IMR-90 (cell line): ENCODE data around the gene TSSC4. TPM values are rescaled to one million over a fixed set of nuclear protein-coding genes. Genes with fewer than 3 reads are reported as not detected.

Source experiments
- ATAC-seq: fragments of 200-7000 bp; cut with Tn5 transposase; 2 replicates; pipeline ENCODE4 v1.9.1; 2020; ENCODE audit warnings: low read depth, mild to moderate bottlenecking, moderate library complexity
- BruUV-seq: library from RNA; stranded (reverse); fragments of 400-500 nt; replicated peaks from 2 replicates; lab custom pipeline; 2021; lab: Mats Ljungman, UMichigan
- CTCF ChIA-PET: fragments of 300-600 bp; formaldehyde crosslinking; extraction: SDS; loops from one replicate; lab custom pipeline; 2021; ENCODE audit warnings: antibody characterized with exemption; lab: Yijun Ruan, JAX
- POLR2A ChIA-PET: fragments of 300-600 bp; sonication (Branson Sonifier 250); formaldehyde crosslinking; loops from one replicate; lab custom pipeline; 2022; ENCODE audit warnings: antibody characterized with exemption; ENCODE audit not compliant: unreplicated experiment; lab: Charles Lee
- DNase-seq: peaks from one replicate; pipeline ENCODE4 v3.0.0; 2013
- H2AFZ ChIP-seq: replicated peaks from 2 replicates; pipeline ENCODE3; 2013; ENCODE audit warnings: low read length, mild to moderate bottlenecking; ENCODE audit not compliant: poor library complexity
- H2AK5ac ChIP-seq: 2 replicates; pipeline ENCODE4 v1.6.1; 2013; ENCODE audit warnings: low read depth, low read length, inconsistent platforms
- H2AK9ac ChIP-seq: replicated peaks from 2 replicates; pipeline ENCODE3; 2013; ENCODE audit warnings: mild to moderate bottlenecking, low read depth, low read length, moderate library complexity; ENCODE audit not compliant: poor library complexity
- H2BK120ac ChIP-seq: 2 replicates; pipeline ENCODE4 v1.6.1; 2013; ENCODE audit warnings: low read depth, low read length, inconsistent platforms
- H2BK15ac ChIP-seq: 3 replicates; pipeline ENCODE4 v1.6.1; 2013; ENCODE audit warnings: low read depth, low read length, inconsistent platforms
- H2BK20ac ChIP-seq: 2 replicates; pipeline ENCODE4 v1.6.1; 2013; ENCODE audit warnings: low read depth, mild to moderate bottlenecking, inconsistent platforms, low read length, moderate library complexity
- H2BK5ac ChIP-seq: 2 replicates; pipeline ENCODE4 v1.6.1; 2013; ENCODE audit warnings: mild to moderate bottlenecking, low read depth, low read length, inconsistent platforms; ENCODE audit not compliant: poor library complexity, severe bottlenecking
- H3K14ac ChIP-seq: replicated peaks from 2 replicates; pipeline ENCODE4 v1.6.1; 2013; ENCODE audit warnings: low read depth, low read length, inconsistent platforms
- H3K18ac ChIP-seq: 2 replicates; pipeline ENCODE4 v1.6.1; 2013; ENCODE audit warnings: low read depth, low read length, control low read depth
- H3K23ac ChIP-seq: 2 replicates; pipeline ENCODE4 v1.6.1; 2013; ENCODE audit warnings: low read depth, low read length, inconsistent platforms
- H3K27ac ChIP-seq: 2 replicates; pipeline ENCODE4 v1.5.1; 2013; ENCODE audit warnings: mild to moderate bottlenecking, control low read depth, low read length; ENCODE audit not compliant: insufficient read depth
- H3K27me3 ChIP-seq: 2 replicates; pipeline ENCODE4 v1.6.1; 2013; ENCODE audit warnings: low read length; ENCODE audit not compliant: control insufficient read depth, insufficient read depth
- H3K36me3 ChIP-seq: 2 replicates; pipeline ENCODE4 v1.6.1; 2013; ENCODE audit warnings: low read length, mixed read lengths; ENCODE audit not compliant: control insufficient read depth, insufficient read depth
- H3K4ac ChIP-seq: 2 replicates; pipeline ENCODE4 v1.6.1; 2013; ENCODE audit warnings: low read depth, low read length, inconsistent platforms
- H3K4me1 ChIP-seq: 2 replicates; pipeline ENCODE4 v1.6.1; 2013; ENCODE audit warnings: low read length, mixed read lengths; ENCODE audit not compliant: control insufficient read depth, insufficient read depth
- H3K4me2 ChIP-seq: 2 replicates; pipeline ENCODE4 v1.6.1; 2013; ENCODE audit warnings: low read depth, mild to moderate bottlenecking, control low read depth, low read length, moderate library complexity
- H3K4me3 ChIP-seq: 2 replicates; pipeline ENCODE4 v1.5.1; 2013; ENCODE audit warnings: low read depth, mild to moderate bottlenecking, control low read depth, low read length, moderate library complexity; ENCODE audit not compliant: insufficient read depth
- H3K56ac ChIP-seq: 2 replicates; pipeline ENCODE4 v1.6.1; 2013; ENCODE audit warnings: low read length, inconsistent platforms; ENCODE audit not compliant: insufficient read depth; ENCODE audit errors: extremely low read depth
- H3K79me1 ChIP-seq, 2 experiments: 2 replicates each; pipeline ENCODE4 v1.6.1; 2013; ENCODE audit warnings: low read length in 2 of 2, inconsistent platforms in 1 of 2, low read depth in 1 of 2
- H3K9ac ChIP-seq: 2 replicates; pipeline ENCODE4 v1.6.1; 2013; ENCODE audit warnings: low read depth, low read length, control low read depth
- H3K9me1 ChIP-seq: 2 replicates; pipeline ENCODE4 v1.6.1; 2013; ENCODE audit warnings: low read length, inconsistent platforms; ENCODE audit not compliant: insufficient read depth
- H3K9me3 ChIP-seq: 2 replicates; pipeline ENCODE4 v1.6.1; 2013; ENCODE audit warnings: low read length; ENCODE audit not compliant: control insufficient read depth, insufficient read depth
- H4K20me1 ChIP-seq: 2 replicates; pipeline ENCODE4 v1.6.1; 2013; ENCODE audit warnings: low read length, inconsistent platforms; ENCODE audit not compliant: insufficient read depth
- H4K5ac ChIP-seq: 2 replicates; pipeline ENCODE4 v1.6.1; 2013; ENCODE audit warnings: mild to moderate bottlenecking, low read depth, low read length, control low read depth
- H4K8ac ChIP-seq, 2 experiments: 2 replicates each; pipeline ENCODE4 v1.6.1; 2013; ENCODE audit warnings: low read depth in 2 of 2, low read length in 2 of 2, control low read depth in 1 of 2, inconsistent platforms in 1 of 2
- H4K91ac ChIP-seq: 2 replicates; pipeline ENCODE4 v1.6.1; 2013; ENCODE audit warnings: low read depth, low read length, inconsistent platforms; ENCODE audit not compliant: insufficient read depth
- BHLHE40 ChIP-seq: fragments of 150-350 bp; IDR thresholded peaks from 2 replicates; pipeline ENCODE4 v1.6.1; 2016; ENCODE audit warnings: mild to moderate bottlenecking, low read depth, low read length
- CHD1 ChIP-seq: IDR thresholded peaks from 2 replicates; pipeline ENCODE4 v1.6.1; 2012; ENCODE audit warnings: low read depth, low read length, improper control_type of control experiment
- FOS ChIP-seq: fragments of 150-350 bp; IDR thresholded peaks from 2 replicates; pipeline ENCODE4 v1.6.1; 2016; ENCODE audit warnings: low read depth, low read length
- MAFK ChIP-seq: IDR thresholded peaks from 2 replicates; pipeline ENCODE4 v1.6.1; 2012; ENCODE audit warnings: low read depth, low read length, improper control_type of control experiment
- MAZ ChIP-seq: IDR thresholded peaks from 2 replicates; pipeline ENCODE4 v1.6.1; 2012; ENCODE audit warnings: low read depth, mild to moderate bottlenecking, low read length, improper control_type of control experiment, moderate library complexity, borderline replicate concordance
- MXI1 ChIP-seq: IDR thresholded peaks from 2 replicates; pipeline ENCODE4 v1.6.1; 2012; ENCODE audit warnings: low read depth, mild to moderate bottlenecking, low read length, moderate library complexity, borderline replicate concordance
- NFE2L2 ChIP-seq: fragments of 150-350 bp; IDR thresholded peaks from 2 replicates; pipeline ENCODE4 v1.6.1; 2016; ENCODE audit warnings: low read depth, mild to moderate bottlenecking, low read length
- POLR2A ChIP-seq: IDR thresholded peaks from 2 replicates; pipeline ENCODE4 v1.6.1; 2012; ENCODE audit warnings: mild to moderate bottlenecking, low read depth, low read length
- RAD21 ChIP-seq: IDR thresholded peaks from 2 replicates; pipeline ENCODE4 v1.6.1; 2012; ENCODE audit warnings: low read length, improper control_type of control experiment
- RFX5 ChIP-seq: IDR thresholded peaks from 2 replicates; pipeline ENCODE4 v1.8.0; 2012; ENCODE audit warnings: low read depth, mild to moderate bottlenecking, low read length, moderate library complexity
- SMC3 ChIP-seq: fragments of 150-350 bp; IDR thresholded peaks from 2 replicates; pipeline ENCODE4 v1.6.1; 2016; ENCODE audit warnings: low read depth, mild to moderate bottlenecking, antibody characterized with exemption, low read length, moderate library complexity
- WGBS, 2 experiments: methylation state at CpG; one replicate each; pipeline versions ENCODE4 v1.1.5 to v1.1.7; 2013; ENCODE audit warnings: missing lambda C conversion rate in 2 of 2; ENCODE audit not compliant: insufficient read length in 1 of 2; ENCODE audit errors: extremely low coverage in 2 of 2; 5-methylcytosine and 5-hydroxymethylcytosine counted together
- dilution Hi-C: fragments of 300-500 bp; cut with HindIII; formaldehyde crosslinking; loops from one replicate; pipeline ENCODE4 v1.14.3; 2018; ENCODE audit warnings: low sequenced_read_pairs; ENCODE audit not compliant: unreplicated experiment
- in situ Hi-C: fragments of 300-500 bp; cut with MboI; formaldehyde crosslinking; loops from 3 replicates; pipeline ENCODE4 v1.14.3; 2019; ENCODE audit warnings: low sequenced_read_pairs, inconsistent platforms, mixed read lengths
- intact Hi-C: fragments of 100-400 bp; cut with micrococcal nuclease; formaldehyde crosslinking; loops from 2 replicates; pipeline ENCODE4 v1.10.0; 2022
- polyA plus RNA-seq, 3 experiments: library from polyadenylated mRNA; depleted of rRNA; stranded (reverse); fragments of >200 nt; gene quantifications; 2 replicates each; pipeline ENCODE4 v1.2.3, GENCODE V29; 2012; ENCODE audit warnings: low replicate concordance in 1 of 3
- total RNA-seq: library from RNA; depleted of rRNA; stranded (reverse); fragments of >200 nt; gene quantifications from 2 replicates; pipeline ENCODE4 v1.2.3, GENCODE V29; 2012
- TF ChIP-seq, protein P1 (sequence below): fragments of 150-350 bp; IDR thresholded peaks from 2 replicates; pipeline ENCODE4 v1.6.1; 2017; ENCODE audit warnings: mild to moderate bottlenecking, antibody characterized with exemption, low read length, low read depth
- TF ChIP-seq, protein P2 (sequence below): conservative IDR thresholded peaks from 2 replicates; pipeline ENCODE4 v1.5.1; 2012; ENCODE audit warnings: mild to moderate bottlenecking, low read depth, low read length, improper control_type of control experiment
- TF ChIP-seq, protein P3 (sequence below): fragments of 150-350 bp; IDR thresholded peaks from 2 replicates; pipeline ENCODE4 v1.6.1; 2016; ENCODE audit warnings: low read depth, mild to moderate bottlenecking, low read length, moderate library complexity, borderline replicate concordance

TSSC4 gene
- total and polyA plus RNA-seq, 2 of the 4 experiments (the other 2 are of a cell fraction) = 34.9 to 40.0 TPM

DNA sequence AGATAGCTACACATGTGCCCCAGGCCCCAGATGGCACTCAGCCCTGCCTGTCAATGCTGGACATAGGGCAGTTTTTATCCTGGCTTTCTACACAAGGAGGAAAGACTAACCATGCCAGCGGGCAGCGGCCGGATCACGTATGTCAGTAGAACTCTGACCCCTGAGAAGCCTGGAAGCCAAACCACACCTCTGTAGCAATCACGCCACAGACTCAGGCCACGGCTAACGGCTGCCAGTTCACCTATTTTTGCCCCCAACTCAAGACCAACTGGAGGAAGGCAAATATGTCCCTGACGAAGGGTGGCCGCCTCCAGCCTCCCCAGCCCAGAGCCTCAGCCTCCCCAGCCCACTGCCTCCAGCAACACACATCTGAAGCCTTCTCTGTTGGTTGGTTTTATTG lies 30.7 kb upstream of the TSSC4 start:
- dilution Hi-C loops (no loop called here), intact Hi-C loops (no loop called here), in situ Hi-C loops (no loop called here)
- no peak overlapping the region for H2BK120ac ChIP-seq
- ATAC-seq = no peak
- no peaks in the 10 kb centered on the region; the same call in 1 of the 2 replicates for H3K27me3 ChIP-seq
- H3K4me3 ChIP-seq = no peak overlapping the region
- no peaks in the 10 kb centered on the region for H3K9me3 ChIP-seq
- ChIA-PET POLR2A (no interaction called here), CTCF (no interaction called here)
- no peak overlapping the region for H2BK5ac ChIP-seq
- H2BK15ac ChIP-seq = no peak overlapping the region
- H3K56ac ChIP-seq = no peak overlapping the region
- DNase-seq = no peak
- H2AFZ ChIP-seq = no peak overlapping the region
- WGBS, 2 experiments = no CpG with 5 or more reads among the region's 9 CpGs
- H3K36me3 ChIP-seq = no peaks in the 10 kb centered on the region
- H3K9ac ChIP-seq = no peak overlapping the region
- no peak overlapping the region for H2AK5ac ChIP-seq
- H3K18ac ChIP-seq = no peak overlapping the region
- H4K8ac ChIP-seq = no peak overlapping the region
- no peak overlapping the region for H3K27ac ChIP-seq
- no peaks in the 10 kb centered on the region for H3K4me1 ChIP-seq
- H2BK20ac ChIP-seq = no peak overlapping the region
- 0 out of 2 replicates have a peak, but pooled peaks cover 6% of the 10 kb centered on the region for H4K20me1 ChIP-seq
- no peak overlapping the region for H3K4me2 ChIP-seq
- no peak overlapping the region for H3K23ac ChIP-seq
- H3K9me1 ChIP-seq = no peaks in the 10 kb centered on the region
- H2AK9ac ChIP-seq = no peak overlapping the region
- H3K14ac ChIP-seq = no peak overlapping the region
- no peaks in the 10 kb centered on the region for H3K79me1 ChIP-seq
- H4K91ac ChIP-seq = no peak overlapping the region
- no peak for TF ChIP-seq POLR2A
- no peak for TF ChIP-seq RAD21
- TF ChIP-seq BHLHE40 = no peak
- TF ChIP-seq CHD1 = no peak
- TF ChIP-seq, protein P1, sequence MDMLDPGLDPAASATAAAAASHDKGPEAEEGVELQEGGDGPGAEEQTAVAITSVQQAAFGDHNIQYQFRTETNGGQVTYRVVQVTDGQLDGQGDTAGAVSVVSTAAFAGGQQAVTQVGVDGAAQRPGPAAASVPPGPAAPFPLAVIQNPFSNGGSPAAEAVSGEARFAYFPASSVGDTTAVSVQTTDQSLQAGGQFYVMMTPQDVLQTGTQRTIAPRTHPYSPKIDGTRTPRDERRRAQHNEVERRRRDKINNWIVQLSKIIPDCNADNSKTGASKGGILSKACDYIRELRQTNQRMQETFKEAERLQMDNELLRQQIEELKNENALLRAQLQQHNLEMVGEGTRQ = no peak
- TF ChIP-seq MAFK = no peak
- TF ChIP-seq NFE2L2 = no peak
- TF ChIP-seq RFX5 = no peak
- TF ChIP-seq, protein P2, sequence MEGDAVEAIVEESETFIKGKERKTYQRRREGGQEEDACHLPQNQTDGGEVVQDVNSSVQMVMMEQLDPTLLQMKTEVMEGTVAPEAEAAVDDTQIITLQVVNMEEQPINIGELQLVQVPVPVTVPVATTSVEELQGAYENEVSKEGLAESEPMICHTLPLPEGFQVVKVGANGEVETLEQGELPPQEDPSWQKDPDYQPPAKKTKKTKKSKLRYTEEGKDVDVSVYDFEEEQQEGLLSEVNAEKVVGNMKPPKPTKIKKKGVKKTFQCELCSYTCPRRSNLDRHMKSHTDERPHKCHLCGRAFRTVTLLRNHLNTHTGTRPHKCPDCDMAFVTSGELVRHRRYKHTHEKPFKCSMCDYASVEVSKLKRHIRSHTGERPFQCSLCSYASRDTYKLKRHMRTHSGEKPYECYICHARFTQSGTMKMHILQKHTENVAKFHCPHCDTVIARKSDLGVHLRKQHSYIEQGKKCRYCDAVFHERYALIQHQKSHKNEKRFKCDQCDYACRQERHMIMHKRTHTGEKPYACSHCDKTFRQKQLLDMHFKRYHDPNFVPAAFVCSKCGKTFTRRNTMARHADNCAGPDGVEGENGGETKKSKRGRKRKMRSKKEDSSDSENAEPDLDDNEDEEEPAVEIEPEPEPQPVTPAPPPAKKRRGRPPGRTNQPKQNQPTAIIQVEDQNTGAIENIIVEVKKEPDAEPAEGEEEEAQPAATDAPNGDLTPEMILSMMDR = no peak
- TF ChIP-seq, protein P3, sequence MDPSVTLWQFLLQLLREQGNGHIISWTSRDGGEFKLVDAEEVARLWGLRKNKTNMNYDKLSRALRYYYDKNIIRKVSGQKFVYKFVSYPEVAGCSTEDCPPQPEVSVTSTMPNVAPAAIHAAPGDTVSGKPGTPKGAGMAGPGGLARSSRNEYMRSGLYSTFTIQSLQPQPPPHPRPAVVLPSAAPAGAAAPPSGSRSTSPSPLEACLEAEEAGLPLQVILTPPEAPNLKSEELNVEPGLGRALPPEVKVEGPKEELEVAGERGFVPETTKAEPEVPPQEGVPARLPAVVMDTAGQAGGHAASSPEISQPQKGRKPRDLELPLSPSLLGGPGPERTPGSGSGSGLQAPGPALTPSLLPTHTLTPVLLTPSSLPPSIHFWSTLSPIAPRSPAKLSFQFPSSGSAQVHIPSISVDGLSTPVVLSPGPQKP = no peak
- no peak for TF ChIP-seq MXI1
- no peak for TF ChIP-seq MAZ
- no peak for TF ChIP-seq SMC3
- TF ChIP-seq FOS = no peak
- H3K4ac ChIP-seq = no peak overlapping the region
- no peak overlapping the region for H4K5ac ChIP-seq
- BruUV-seq = no TSS peak
